Stimulated activated CD4-positive, alpha-beta T cell treated with anti-CD3 and anti-CD28 coated beads, Interleukin-1b, Interleukin-23, amount 100 ng/mL, for 1 hour (primary cell): ENCODE measurements around the gene FCGBP.

Source experiments
- DNase-seq, 2 donors: peaks; one replicate each; pipeline ENCODE4 v3.0.0-alpha.2; 2020; ENCODE audit warnings: low read depth in 2 of 2

The FCGBP gene

DNA sequence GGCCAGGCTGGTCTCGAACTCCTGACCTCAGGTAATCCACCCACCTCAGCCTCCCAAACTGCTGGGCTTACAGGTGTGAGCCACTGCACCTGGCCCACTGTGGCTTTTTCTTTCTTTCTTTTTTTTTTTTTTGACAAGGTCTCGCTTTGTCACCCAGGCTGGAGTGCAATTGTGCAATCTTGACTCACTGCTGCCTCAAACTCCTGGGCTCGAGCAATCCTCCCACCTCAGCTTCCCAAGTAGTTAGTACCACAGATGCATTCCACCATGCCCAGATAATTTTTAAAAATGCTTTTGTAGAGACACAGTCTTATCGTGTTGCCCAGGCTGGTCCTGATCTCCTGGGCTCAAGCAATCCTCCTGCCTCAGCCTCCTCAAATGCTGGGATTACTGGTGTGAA, 12.1 kb upstream of the FCGBP start:
- no peak for DNase-seq

DNA sequence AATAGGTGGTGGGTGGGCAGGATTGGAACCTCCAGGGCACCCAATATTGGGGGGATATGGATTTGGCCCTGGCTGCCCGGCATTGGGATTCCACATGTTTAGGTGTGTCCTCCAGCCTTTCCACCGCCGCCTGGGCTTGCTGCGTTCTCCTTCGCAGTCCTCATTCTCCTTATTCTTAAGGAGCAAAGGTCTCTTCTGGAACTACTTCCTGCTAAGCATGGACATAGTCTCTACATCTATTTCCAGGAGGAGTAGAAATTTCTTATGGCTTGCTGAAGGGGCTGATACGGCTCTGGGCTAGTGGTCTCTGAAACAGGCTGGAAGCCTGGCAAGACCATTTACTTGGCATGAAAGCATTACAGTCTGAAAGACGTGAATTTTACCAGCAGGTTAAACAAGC, 9.2 kb upstream of the FCGBP start:
- DNase-seq = no peak

DNA sequence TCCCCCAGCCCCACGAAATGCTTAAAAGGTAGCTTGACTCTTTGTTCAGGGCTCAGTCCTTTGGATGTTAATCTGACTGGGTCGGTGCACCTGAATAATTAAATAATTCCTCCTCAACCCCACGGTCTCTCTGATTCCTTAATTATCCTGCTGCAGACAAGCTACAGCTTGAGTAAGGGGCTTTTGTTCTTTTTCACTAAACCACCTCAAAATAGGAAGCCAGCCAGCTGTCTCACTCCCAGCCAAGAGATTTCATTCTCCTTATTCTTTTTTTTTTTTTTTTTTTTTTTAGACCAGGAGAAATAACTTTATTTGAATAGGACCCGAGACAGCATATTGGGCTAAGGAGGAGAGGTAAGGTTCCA, 7.9 kb upstream of the FCGBP start:
- no peak for DNase-seq

DNA sequence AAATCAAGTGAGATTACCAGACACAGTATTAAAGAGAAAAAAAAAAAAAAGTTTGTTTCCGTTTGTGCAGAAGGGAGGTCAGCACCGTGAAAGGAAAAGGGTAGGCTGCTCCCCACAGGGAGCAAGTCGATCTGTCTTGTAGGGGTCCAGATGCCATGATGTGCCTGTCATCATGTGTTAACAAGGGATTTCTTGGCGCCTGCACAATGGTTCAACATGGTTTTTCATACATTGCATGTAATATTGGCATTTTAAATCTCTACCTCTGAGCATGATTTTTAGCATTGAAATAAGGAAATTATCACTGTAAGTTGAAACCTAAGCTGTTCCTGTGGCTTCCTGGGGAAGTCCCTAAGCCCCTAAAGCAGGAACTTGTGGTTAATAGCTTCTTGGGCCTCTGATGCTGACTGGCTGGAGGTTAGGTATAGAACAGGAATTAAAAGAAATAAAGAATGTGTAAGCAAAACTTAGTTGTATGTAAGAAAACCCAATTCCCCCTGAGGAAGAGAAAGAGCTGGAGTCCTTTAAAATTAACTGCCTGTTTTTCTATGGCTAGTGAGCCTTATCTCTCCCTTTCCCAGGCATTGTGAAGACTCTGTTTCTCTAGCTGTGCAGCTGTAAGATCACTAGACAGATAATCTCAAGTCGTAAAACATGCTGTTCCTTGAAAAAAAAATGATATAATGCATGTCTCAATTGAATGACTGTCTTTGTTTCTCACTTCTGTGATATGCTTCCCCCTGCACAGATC, 7.4 kb upstream of the FCGBP start:
- peak in 1 of 2 donors; percentile 29 for DNase-seq

- no peak for DNase-seq
Observed at GRCh38 chr19:39941151-39941550, 6.7 kb upstream of the FCGBP start.

DNA sequence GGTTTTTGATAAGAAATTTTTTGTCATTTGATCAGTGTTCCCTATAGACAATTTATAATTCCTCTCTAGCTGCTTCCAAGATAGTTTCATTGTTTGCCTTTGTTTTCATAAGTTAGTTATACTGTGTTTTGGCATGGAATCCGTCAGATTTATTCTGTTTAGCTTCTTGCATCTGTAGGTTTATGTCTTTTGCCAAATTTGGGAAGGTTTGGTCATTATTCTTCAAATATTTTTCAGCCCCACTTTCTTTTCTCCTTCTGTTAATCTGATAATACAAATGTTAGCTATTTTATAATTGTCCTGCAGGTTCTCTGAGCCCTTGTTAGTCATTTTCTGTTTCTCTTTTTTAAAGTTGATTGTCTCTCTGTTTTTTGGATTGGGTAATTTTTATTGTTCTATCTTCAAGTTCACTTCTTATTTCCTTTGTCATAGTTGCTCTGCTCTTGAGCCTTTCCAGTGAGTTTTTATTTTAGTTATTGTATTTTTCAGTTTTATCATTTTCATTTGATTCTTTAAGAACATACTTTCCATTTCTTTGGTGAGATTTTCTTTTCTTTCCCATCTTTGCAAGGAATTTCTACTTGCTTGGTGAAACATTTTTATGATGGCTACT, 5.9 kb upstream of the FCGBP start:
- no peak for DNase-seq

- DNase-seq = no peak
Observed at GRCh38 chr19:39939556-39939955, 5.1 kb upstream of the FCGBP start.

GRCh38 chr19:39937787-39938186, 3.4 kb upstream of the FCGBP start:
- DNase-seq = no peak

DNA sequence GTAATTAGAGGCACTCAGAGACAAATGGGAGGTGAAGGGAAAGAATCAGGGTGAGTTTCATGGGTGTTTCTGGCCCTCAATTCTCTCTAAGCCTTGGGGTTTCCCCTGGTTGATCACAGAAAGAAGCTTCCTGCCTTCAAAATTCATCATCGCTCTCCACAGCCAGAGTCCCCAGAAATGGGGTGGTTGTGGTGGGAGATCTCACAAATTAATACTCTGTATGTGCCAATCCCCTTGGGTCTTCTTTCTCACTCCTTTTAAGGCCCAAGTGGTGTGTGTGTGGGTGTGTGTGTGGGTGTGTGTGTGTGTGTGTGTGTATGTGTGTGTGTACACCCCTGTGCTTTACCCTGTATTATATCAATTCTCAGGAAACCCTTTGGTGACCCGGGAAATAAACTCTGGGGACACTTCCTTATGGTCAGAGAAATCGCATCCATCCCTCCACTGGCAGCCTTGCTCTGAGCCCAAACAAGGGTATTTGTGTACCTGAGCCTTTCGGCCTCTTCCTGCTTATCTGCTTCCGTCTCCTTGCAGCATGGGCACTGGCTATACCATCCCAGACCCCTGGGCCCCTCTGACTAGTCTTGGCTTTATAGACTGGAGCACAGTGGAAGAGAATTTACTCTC, 2.8 kb upstream of the FCGBP start:
- DNase-seq = no peak

GRCh38 chr19:39936622-39937021, 2.2 kb upstream of the FCGBP start:
- DNase-seq = no peak

- no peak for DNase-seq
Observed at GRCh38 chr19:39936020-39936419, 1.6 kb upstream of the FCGBP start.

DNA sequence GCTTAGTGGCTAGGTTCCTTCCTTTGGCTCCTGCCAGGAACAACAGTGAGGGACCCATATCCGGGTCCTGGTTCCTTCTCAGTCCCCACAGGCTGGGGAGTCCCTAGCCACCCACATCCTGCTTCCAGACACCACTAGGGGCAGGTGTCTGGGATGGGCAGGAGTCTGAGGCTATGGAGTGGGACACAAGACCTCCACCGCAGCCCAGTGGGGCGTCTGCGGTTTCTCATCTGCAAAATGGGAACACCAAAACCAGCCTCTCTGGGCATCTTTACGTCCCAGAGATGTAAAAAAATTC, 879 bp upstream of the FCGBP start:
- no peak for DNase-seq

GRCh38 chr19:39929750-39930149, 4.7 kb downstream of the FCGBP start:
- DNase-seq = no peak

GRCh38 chr19:39928357-39928725, 6.1 kb downstream of the FCGBP start:
- no peak for DNase-seq

DNA sequence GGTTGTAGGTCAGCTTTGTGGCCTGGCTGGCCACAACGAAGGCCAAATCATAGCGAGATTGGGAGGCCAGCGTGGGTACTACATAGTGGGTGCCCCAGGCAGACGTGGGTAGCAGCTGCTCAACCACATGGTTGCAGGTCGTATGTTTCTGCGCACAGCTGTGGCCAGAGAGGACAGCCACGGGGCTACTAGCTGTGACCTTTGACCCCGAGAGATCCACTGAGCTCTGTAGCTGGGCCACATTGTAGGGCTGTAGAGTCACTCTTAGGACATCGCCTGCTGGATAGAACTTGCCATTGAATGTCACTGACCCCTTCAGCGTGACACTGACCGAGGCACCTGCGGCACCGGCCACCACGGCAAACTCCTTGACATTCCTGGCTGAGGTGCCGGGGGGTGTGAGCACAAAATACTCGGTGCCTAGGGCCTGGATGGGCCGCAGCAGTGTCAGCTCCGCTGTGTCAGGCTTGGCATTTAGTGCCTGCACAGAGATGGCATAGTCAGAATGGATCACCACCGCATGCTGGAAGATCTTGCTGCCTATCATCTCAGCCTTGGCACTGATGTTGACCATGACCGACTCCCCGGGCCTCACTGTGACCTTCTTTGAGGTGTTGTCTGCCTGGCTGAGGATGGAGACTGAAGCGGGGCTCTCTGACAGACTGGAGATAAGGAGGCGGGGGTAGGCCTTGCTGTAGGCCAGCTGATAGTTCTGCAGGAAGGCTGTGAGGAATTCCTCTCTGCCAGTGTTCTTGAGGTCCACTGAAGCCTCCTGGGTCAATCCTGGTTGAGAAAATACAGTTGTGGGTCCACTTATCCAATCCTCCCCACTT, 6.7 kb downstream of the FCGBP start:
- DNase-seq = no peak

- DNase-seq = no peak
Observed at GRCh38 chr19:39927076-39927475, 7.4 kb downstream of the FCGBP start.

GRCh38 chr19:39926170-39926760, 8.2 kb downstream of the FCGBP start:
- DNase-seq = no peak

DNA sequence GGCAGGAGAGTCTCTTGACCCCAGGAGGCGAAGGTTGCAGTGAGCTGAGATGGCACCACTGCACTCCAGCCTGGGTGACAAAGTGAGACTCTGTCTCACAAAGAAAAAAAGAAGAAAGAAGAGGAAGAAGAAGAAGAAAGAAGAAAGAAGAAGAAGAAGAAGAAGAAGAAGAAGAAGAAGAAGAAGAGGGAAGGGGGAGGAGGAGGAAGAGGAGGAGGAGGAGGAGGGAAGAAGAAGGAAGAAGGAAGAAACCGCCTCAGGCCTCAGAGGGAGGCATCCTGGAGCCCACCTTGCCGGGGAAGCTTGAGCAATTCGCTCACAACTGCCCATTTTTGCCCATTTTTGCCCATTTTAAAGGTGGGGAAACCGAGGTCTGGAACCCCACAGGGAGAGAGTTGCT, 9.5 kb downstream of the FCGBP start:
- no peak for DNase-seq

- no peak for DNase-seq
Observed at GRCh38 chr19:39924389-39924788, 10.0 kb downstream of the FCGBP start.

DNA sequence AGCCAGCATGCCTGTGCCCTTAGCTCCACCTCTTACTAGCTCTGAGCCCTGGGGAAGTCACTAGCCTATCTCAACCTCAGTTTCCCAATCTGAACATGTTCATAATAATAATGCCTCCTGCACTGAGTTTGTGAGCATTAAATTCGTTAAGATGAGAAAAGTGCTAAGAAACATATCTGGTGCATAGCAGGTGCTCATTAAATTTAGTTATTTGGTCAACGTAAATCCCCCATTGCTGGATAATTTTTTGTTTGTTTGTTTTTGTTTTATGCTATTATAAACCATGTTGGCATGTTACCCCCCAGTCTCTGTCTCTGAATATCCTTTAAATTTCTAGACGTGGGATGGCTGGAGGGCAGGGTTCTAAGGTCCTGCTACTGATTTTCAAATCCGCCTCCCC, 10.6 kb downstream of the FCGBP start:
- DNase-seq = no peak

DNA sequence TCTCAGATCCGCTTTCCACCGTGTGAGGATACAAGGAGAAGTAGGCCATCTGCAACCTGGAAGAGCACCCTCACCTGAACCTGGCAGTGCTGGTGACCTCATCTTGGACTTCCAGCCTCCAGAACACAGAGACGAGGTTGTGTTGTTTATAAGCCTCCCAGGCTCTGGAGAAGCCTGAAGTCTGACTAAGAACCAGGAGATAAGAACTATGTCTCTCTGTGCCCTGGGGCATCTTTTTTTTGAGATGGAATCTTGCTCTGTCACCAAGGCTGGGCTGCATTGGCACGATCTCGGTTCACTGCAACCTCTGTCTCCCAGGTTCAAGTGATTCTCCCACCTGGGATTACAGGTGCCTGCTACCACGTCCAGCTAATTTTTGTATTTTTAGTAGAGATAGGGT, 14.5 kb downstream of the FCGBP start:
- no peak for DNase-seq

DNA sequence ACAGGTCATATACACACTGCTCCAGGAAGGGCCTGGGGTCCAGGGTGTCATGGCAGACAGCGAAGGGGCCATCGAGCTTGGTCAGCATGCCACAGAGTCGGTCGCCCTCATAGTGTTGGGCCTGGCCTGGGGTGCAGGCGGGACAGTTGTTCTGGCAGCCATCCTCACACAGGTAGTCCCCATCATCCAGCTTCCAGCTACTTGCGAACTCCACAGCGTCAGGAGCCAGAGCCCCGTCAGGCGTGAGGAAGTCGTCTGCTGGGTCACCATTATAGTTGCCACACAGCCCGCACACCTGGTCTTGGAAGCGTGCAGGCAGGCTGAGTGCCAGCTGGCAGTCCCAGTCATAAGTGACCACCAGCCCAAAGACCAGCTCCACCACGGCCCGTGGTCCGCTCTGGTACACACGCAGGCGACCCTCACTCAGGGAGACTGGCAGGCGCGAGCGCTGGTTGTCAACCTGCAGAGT, 16.2 kb downstream of the FCGBP start:
- no peak for DNase-seq
